A673 (cell line): ENCODE measurements around the gene CYP2D6. TPM values are rescaled to one million over a fixed set of nuclear protein-coding genes. Genes with fewer than 3 reads are reported as not detected.
A peak's percentile ranks its signal among the peaks of the same experiment; 100 is the strongest.

Experiments
- BruUV-seq: library from RNA; stranded (reverse); fragments of 400-500 nt; replicated peaks from 2 replicates; lab custom pipeline; 2021; lab: Mats Ljungman, UMichigan
- CTCF ChIA-PET: fragments of 300-600 bp; sonication (Branson Sonifier 250); formaldehyde crosslinking; loops from one replicate; lab custom pipeline; 2022; ENCODE audit warnings: antibody characterized with exemption; lab: Charles Lee
- POLR2A ChIA-PET: fragments of 300-600 bp; sonication (Branson Sonifier 250); formaldehyde crosslinking; loops from one replicate; lab custom pipeline; 2022; ENCODE audit warnings: antibody characterized with exemption; ENCODE audit not compliant: low non-redundant PET; lab: Charles Lee
- DNase-seq: peaks from one replicate; pipeline ENCODE4 v3.0.0-alpha.2; 2015; ENCODE audit warnings: low spot score
- H3K27ac ChIP-seq: fragments of 200-600 bp; sonication (generic); 2 replicates; pipeline ENCODE4 v1.5.1; 2016; ENCODE audit warnings: mixed run types, low read depth, mild to moderate bottlenecking, mixed read lengths, antibody characterized with exemption, low read length; ENCODE audit not compliant: poor library complexity, severe bottlenecking
- H3K27me3 ChIP-seq: fragments of 200-600 bp; sonication (generic); replicated peaks from 2 replicates; pipeline ENCODE4 v1.6.1; 2017; ENCODE audit warnings: mixed run types, low read depth, mild to moderate bottlenecking, mixed read lengths, antibody characterized with exemption, low read length; ENCODE audit not compliant: insufficient read depth, poor library complexity
- H3K36me3 ChIP-seq: fragments of 200-600 bp; sonication (generic); 2 replicates; pipeline ENCODE4 v1.6.1; 2016; ENCODE audit warnings: mixed run types, mild to moderate bottlenecking, mixed read lengths, antibody characterized with exemption, low read length; ENCODE audit not compliant: insufficient read depth, poor library complexity, severe bottlenecking
- H3K4me1 ChIP-seq: fragments of 200-600 bp; sonication (generic); 2 replicates; pipeline ENCODE4 v1.6.1; 2017; ENCODE audit warnings: mixed run types, mild to moderate bottlenecking, mixed read lengths, antibody characterized with exemption, low read length; ENCODE audit not compliant: insufficient read depth, poor library complexity, severe bottlenecking
- H3K4me3 ChIP-seq: fragments of 200-600 bp; sonication (generic); 2 replicates; pipeline ENCODE4 v1.5.1; 2016; ENCODE audit warnings: low read depth, mixed run types, mild to moderate bottlenecking, mixed read lengths, low read length; ENCODE audit not compliant: poor library complexity, severe bottlenecking
- H3K9me3 ChIP-seq: fragments of 200-600 bp; sonication (generic); 2 replicates; pipeline ENCODE4 v1.6.1; 2016; ENCODE audit warnings: mixed run types, low read depth, mild to moderate bottlenecking, mixed read lengths, antibody characterized with exemption, low read length; ENCODE audit not compliant: poor library complexity, severe bottlenecking
- CTCF ChIP-seq: fragments of 300-800, 200-600 bp; sonication (generic); conservative IDR thresholded peaks from 2 replicates; pipeline ENCODE4 v1.5.1; 2017; ENCODE audit warnings: low read depth, mild to moderate bottlenecking, antibody characterized with exemption, low read length, moderate library complexity, mixed read lengths
- EZH2 ChIP-seq: fragments of 200-600 bp; sonication (generic); IDR thresholded peaks from 2 replicates; pipeline ENCODE4 v1.6.1; 2017; ENCODE audit warnings: borderline replicate concordance, low read depth, mild to moderate bottlenecking, mixed read lengths, antibody characterized with exemption, low read length; ENCODE audit not compliant: poor library complexity, severe bottlenecking
- intact Hi-C: fragments of 100-400 bp; cut with micrococcal nuclease; formaldehyde crosslinking; loops from one replicate; pipeline ENCODE4 v1.10.0; 2022; ENCODE audit not compliant: unreplicated experiment
- total RNA-seq: library from RNA; stranded (reverse); gene quantifications from 2 replicates; pipeline ENCODE4 v1.2.3, GENCODE V29; 2021

Gene CYP2D6
- total RNA-seq, 1 experiment from 2014 or later: 2.4 TPM

- Histone ChIP-seq H3K36me3 (peaks cover 9% of the 10 kb centered on the region), H3K9me3 (no peaks in the 10 kb centered on the region), H3K4me3 (no peak overlapping the region), H3K4me1 (peaks cover 27% of the 10 kb centered on the region), H3K27me3 (no peaks in the 10 kb centered on the region), H3K27ac (no peak overlapping the region)
- ChIA-PET POLR2A (interaction anchor here (0.6 kb wide), 1 partner anchor 270 kb away, joined by 3 read pairs; no protein-coding TSS in a partner anchor), CTCF (interaction anchor here (0.6 to 0.7 kb wide), 3 partner anchors 10 to 216 kb away, joined by 3 to 4 read pairs (median 4); no protein-coding TSS in a partner anchor)
- intact Hi-C loops: no loop called here
- no peak for TF ChIP-seq CTCF
- DNase-seq: no peak
- no TSS peak for BruUV-seq
Observed at GRCh38 chr22:42173183-42173926, 42.7 kb upstream of the CYP2D6 start.

GRCh38 chr22:42172773-42173172 is 42.2 kb upstream of the CYP2D6 start:
- H3K4me1 ChIP-seq: peaks cover 27% of the 10 kb centered on the region
- BruUV-seq: no TSS peak
- H3K27me3 ChIP-seq: no peaks in the 10 kb centered on the region
- intact Hi-C loops: no loop called here
- no peaks in the 10 kb centered on the region for H3K9me3 ChIP-seq
- POLR2A ChIA-PET: interaction anchor here (0.6 kb wide), 1 partner anchor 271 kb away, joined by 3 read pairs; no protein-coding TSS in a partner anchor
- CTCF ChIA-PET: interaction anchor here (0.6 to 0.7 kb wide), 3 partner anchors 9 to 216 kb away, joined by 3 to 4 read pairs (median 4); no protein-coding TSS in a partner anchor
- TF ChIP-seq CTCF (no peak), EZH2 (no peak)
- H3K36me3 ChIP-seq: peaks cover 14% of the 10 kb centered on the region
- no peak overlapping the region for H3K27ac ChIP-seq
- H3K4me3 ChIP-seq: no peak overlapping the region
- peak; percentile 33 for DNase-seq

- CTCF ChIA-PET: interaction anchor here (1.2 kb wide), 1 partner anchor 272 kb away, joined by 5 read pairs; no protein-coding TSS in a partner anchor
- POLR2A ChIA-PET: no interaction called here
- BruUV-seq: no TSS peak
- intact Hi-C loops: no loop called here
- no peak for DNase-seq
- no peaks in the 10 kb centered on the region for H3K27me3 ChIP-seq
- peak overlapping the region; percentile 26 for H3K27ac ChIP-seq
- H3K9me3 ChIP-seq: no peaks in the 10 kb centered on the region
- TF ChIP-seq EZH2 (no peak), CTCF (no peak)
- H3K36me3 ChIP-seq: peaks cover 14% of the 10 kb centered on the region
- no peak overlapping the region for H3K4me3 ChIP-seq
- peaks cover 27% of the 10 kb centered on the region for H3K4me1 ChIP-seq
Observed at GRCh38 chr22:42171946-42172719, 41.5 kb upstream of the CYP2D6 start.
